OCI-LY1 (cell line): ENCODE results near the gene STX5.

Experiments
- EZH2 ChIP-seq: fragments of 200-600 bp; sonication (generic), shearing (Covaris generic); IDR thresholded peaks from 2 replicates; pipeline ENCODE4 v1.8.0; 2017; ENCODE audit warnings: borderline replicate concordance, mixed run types, mild to moderate bottlenecking, antibody characterized with exemption, low read length, moderate library complexity, mixed read lengths
- TF ChIP-seq, protein P1 (sequence below): fragments of 200-600 bp; sonication (generic), shearing (Covaris generic); IDR thresholded peaks from 2 replicates; pipeline ENCODE4 v1.5.1; 2017; ENCODE audit warnings: mild to moderate bottlenecking, antibody characterized with exemption, low read length, moderate library complexity, mixed read lengths

DNA sequence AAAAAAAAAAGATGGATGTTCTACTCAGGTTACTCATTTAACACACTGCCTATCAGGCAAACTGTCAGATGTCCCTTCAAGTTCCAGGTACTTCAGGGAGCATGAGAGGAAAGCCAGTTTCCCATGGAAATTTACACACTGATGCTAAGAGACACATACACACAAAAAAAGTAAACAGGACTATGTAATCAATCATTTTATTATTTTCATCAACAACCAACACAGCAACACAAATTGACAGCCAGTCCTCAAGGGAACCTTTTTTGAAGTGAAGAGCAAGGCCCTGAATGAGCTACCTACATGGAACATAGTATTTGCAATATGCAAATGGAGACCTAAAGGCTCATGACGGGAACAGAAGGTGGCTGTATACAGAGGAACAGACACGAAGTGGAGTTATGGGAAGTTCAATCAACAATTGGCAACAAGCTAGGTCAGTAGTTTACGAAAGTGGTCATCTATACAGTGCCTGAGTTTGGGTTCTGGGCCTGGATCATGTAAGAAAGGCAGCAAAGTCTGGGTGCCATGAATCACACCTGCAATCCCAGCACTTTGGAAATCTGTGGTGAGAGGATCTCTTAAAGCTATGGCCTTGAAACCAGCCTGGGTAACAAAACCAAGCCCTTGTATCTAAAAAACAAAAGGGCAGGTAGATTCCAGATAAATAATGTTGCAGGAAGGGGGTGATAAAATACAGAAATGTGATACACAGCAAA lies 20.1 kb upstream of the STX5 start:
- no peak for TF ChIP-seq EZH2
- TF ChIP-seq, protein P1, sequence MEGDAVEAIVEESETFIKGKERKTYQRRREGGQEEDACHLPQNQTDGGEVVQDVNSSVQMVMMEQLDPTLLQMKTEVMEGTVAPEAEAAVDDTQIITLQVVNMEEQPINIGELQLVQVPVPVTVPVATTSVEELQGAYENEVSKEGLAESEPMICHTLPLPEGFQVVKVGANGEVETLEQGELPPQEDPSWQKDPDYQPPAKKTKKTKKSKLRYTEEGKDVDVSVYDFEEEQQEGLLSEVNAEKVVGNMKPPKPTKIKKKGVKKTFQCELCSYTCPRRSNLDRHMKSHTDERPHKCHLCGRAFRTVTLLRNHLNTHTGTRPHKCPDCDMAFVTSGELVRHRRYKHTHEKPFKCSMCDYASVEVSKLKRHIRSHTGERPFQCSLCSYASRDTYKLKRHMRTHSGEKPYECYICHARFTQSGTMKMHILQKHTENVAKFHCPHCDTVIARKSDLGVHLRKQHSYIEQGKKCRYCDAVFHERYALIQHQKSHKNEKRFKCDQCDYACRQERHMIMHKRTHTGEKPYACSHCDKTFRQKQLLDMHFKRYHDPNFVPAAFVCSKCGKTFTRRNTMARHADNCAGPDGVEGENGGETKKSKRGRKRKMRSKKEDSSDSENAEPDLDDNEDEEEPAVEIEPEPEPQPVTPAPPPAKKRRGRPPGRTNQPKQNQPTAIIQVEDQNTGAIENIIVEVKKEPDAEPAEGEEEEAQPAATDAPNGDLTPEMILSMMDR, result no peak
